Heart right ventricle (tissue), 16 donors: ENCODE measurements around the gene PTCD1. TPM values are rescaled to one million over a fixed set of nuclear protein-coding genes. Genes with fewer than 3 reads are reported as not detected.
"Not testable (repeated sequence)": the region's sequence is repeated elsewhere in the genome, so short reads cannot be mapped to it uniquely, and the experiment has no call there.

Source experiments
- ATAC-seq, 8 donors: fragments of 200-7000 bp; cut with Tn5 transposase; one replicate each; pipeline ENCODE4 v1.9.1; 2020; ENCODE audit warnings: mild to moderate bottlenecking in 8 of 8, moderate library complexity in 8 of 8, moderate number of reproducible peaks in 1 of 8
- DNase-seq, 2 donors: peaks; one replicate each; pipeline ENCODE4 v3.0.0-alpha.2; 2020
- H3K27ac ChIP-seq, 10 donors: fragments of 200-600 bp; sonication (generic) in 2 of 10; one replicate each; pipeline versions ENCODE4 v1.5.0 to v1.8.0; 2020 to 2022; ENCODE audit warnings: mild to moderate bottlenecking in 3 of 10
- H3K27me3 ChIP-seq, 7 donors: fragments of 200-600 bp; one replicate each; pipeline ENCODE4 v1.8.0; 2021 to 2022; ENCODE audit warnings: mild to moderate bottlenecking in 2 of 7
- H3K36me3 ChIP-seq, 9 donors: fragments of 200-600 bp; sonication (generic) in 1 of 9; one replicate each; pipeline versions ENCODE4 v1.5.0 to v1.8.0; 2020 to 2022; ENCODE audit warnings: mild to moderate bottlenecking in 2 of 9
- H3K4me1 ChIP-seq, 9 donors: fragments of 200-600 bp; sonication (generic) in 1 of 9; one replicate each; pipeline versions ENCODE4 v1.5.0 to v1.8.0; 2020 to 2022; ENCODE audit warnings: mild to moderate bottlenecking in 4 of 9
- H3K4me3 ChIP-seq, 10 donors: fragments of 200-600 bp; sonication (generic) in 2 of 10; one replicate each; pipeline versions ENCODE4 v1.5.0 to v1.8.0; 2020 to 2022; ENCODE audit warnings: mild to moderate bottlenecking in 7 of 10, moderate library complexity in 2 of 10
- H3K9me3 ChIP-seq, 11 donors: fragments of 200-600 bp in 10 of 11; sonication (generic) in 2 of 11; one replicate each; pipeline versions ENCODE4 v1.5.0 to v1.8.0; 2013 to 2022; ENCODE audit warnings: mild to moderate bottlenecking in 2 of 11, control low read depth in 1 of 11, moderate library complexity in 1 of 11
- CTCF ChIP-seq, 9 donors: fragments of 200-600 bp; sonication (generic) in 2 of 9; IDR thresholded peaks; one replicate each; pipeline versions ENCODE4 v1.5.0 to v1.8.0; 2021 to 2022; ENCODE audit warnings: antibody characterized with exemption in 9 of 9, mild to moderate bottlenecking in 5 of 9, moderate library complexity in 1 of 9
- WGBS, 2 donors: extraction: QIAGEN DNeasy Blood & Tissue Kit; methylation state at CpG; one replicate each; pipeline ENCODE4 v1.1.7; 2013; ENCODE audit warnings: inconsistent platforms in 1 of 2; 5-methylcytosine and 5-hydroxymethylcytosine counted together
- intact Hi-C, 10 donors: fragments of 100-400 bp; cut with DNase I; formaldehyde crosslinking; loops; one replicate each; pipeline versions ENCODE4 v1.11.1 to v1.14.2; 2022
- polyA plus RNA-seq, 2 donors: library from polyadenylated mRNA; stranded (reverse); fragments of 200-250 nt; gene quantifications; one replicate each; pipeline ENCODE4 v1.2.3, GENCODE V29; 2013
- total RNA-seq, 10 donors: library from RNA; stranded (reverse); fragmentation: NEBNext Ultra II Directional in 3 of 10; extraction: Animal tissue kit (Norgen Biotek cat#: 25700) in 3 of 10; gene quantifications; one replicate each; pipeline versions ENCODE4 v1.2.1 to v1.2.4, GENCODE V29; 2021 to 2023
- donor health status: Arrhythmogenic right ventricular cardiomyopathy.
- donor health status: ischemic (EF 13 %, LVEDD 7.1; RV severe dilation, severe dysfunction).
- donor health status: healthy with polysubstance abuse.
- donor health status: DM: no; HTN: yes; CAD: no.
- donor health status: DM: no; HTN: no; CAD: no.
- donor health status: ischemic (EF 25% LVEDD 6.9; RV normal size, moderate dysfunction).
- donor health status: ischemic (EF 25% LVEDD 5.7; RV mildly dilated, moderate dysfunction).
- donor health status: healthy.
- donor health status: DM: yes; HTN: yes; CAD: no.
- donor health status: Ischemic cardiomyopathy.
- donor health status: ischemic (EF 35%, LVEDD 5.7; RV mildly dilated, moderate dysfunction).
- donor health status: nonischemic (EF 11% LVEDD 7.7; RV severe dilation, severe dysfunction).
- donor health status: DM: yes; HTN: yes; CAD: no.
- donor health status: PGD.
- donor health status: ischemic (EF 29% LVEDD 5.4; RV normal size, mild dysfunction).
- donor health status: nonischemic (EF 23%, LVEDD 6.1; RV moderate dilation, normal function).

The PTCD1 gene
- total and polyA plus RNA-seq, 12 donors = 2.4 to 4.8 (median 3.1) TPM

- H3K27me3 ChIP-seq = no peaks in the 10 kb centered on the region
- no peaks in the 10 kb centered on the region for H3K9me3 ChIP-seq
- H3K27ac ChIP-seq = peak overlapping the region in 1 of 10 donors; percentile 86
- no peak for ATAC-seq
- intact Hi-C loops = no loop called here
- peak overlapping the region in 7 of 10 donors; percentile 83 to 99 (median 95) for H3K4me3 ChIP-seq
- no peak for DNase-seq
- peaks cover 0 to 35% (median 11%) of the 10 kb centered on the region in 9 donors for H3K36me3 ChIP-seq
- WGBS, 2 donors = 75 to 88% methylated on average over 9 of the region's 9 CpGs
- H3K4me1 ChIP-seq = peaks cover 2 to 52% (median 24%) of the 10 kb centered on the region in 9 donors
- TF ChIP-seq CTCF (IDR thresholded peaks at IDR 0.05) = no peak
Observed at GRCh38 chr7:99440195-99440594, 1.6 kb upstream of the PTCD1 start.

GRCh38 chr7:99437946-99438572 lies 539 bp downstream of the PTCD1 start:
- H3K27me3 ChIP-seq = no peaks in the 10 kb centered on the region
- no peak for TF ChIP-seq CTCF (IDR thresholded peaks at IDR 0.05)
- WGBS, 2 donors = 17 to 19% methylated on average over 20 of the region's 20 CpGs
- H3K9me3 ChIP-seq = no peaks in the 10 kb centered on the region
- peaks cover 2 to 52% (median 24%) of the 10 kb centered on the region in 9 donors for H3K4me1 ChIP-seq
- DNase-seq = no peak
- peaks cover 0 to 35% (median 13%) of the 10 kb centered on the region in 9 donors for H3K36me3 ChIP-seq
- peak overlapping the region in 9 of 10 donors; percentile 71 to 94 (median 89) for H3K27ac ChIP-seq
- ATAC-seq = peak in 7 of 8 donors; percentile 2 to 50 (median 29)
- intact Hi-C loops = no loop called here
- H3K4me3 ChIP-seq = peak overlapping the region; percentile 77 to 99 (median 93)

GRCh38 chr7:99433158-99433557 lies 5.4 kb downstream of the PTCD1 start:
- Histone ChIP-seq H3K4me1 (peaks cover 2 to 9% (median 8%) of the 10 kb centered on the region in 9 donors), H3K9me3 (no peaks in the 10 kb centered on the region), H3K27me3 (no peaks in the 10 kb centered on the region), H3K27ac (no peak overlapping the region), H3K36me3 (peaks cover 0 to 76% (median 35%) of the 10 kb centered on the region in 9 donors), H3K4me3 (no peak overlapping the region)
- DNase-seq (no peak), ATAC-seq (no peak)
- intact Hi-C loops = loop anchor here in 1 of 10 donors (1.0 kb wide), 1 partner anchor 40 kb away; no protein-coding TSS in a partner anchor
- 94 to 95% methylated on average over 9 of the region's 9 CpGs for WGBS, 2 donors
- TF ChIP-seq CTCF (IDR thresholded peaks at IDR 0.05) = no peak

GRCh38 chr7:99431756-99432540 lies 6.7 kb downstream of the PTCD1 start:
- H3K27me3 ChIP-seq, intact Hi-C loops, DNase-seq, H3K9me3 ChIP-seq, H3K4me3 ChIP-seq, H3K4me1 ChIP-seq, ATAC-seq, H3K27ac ChIP-seq: not testable (repeated sequence)
- H3K36me3 ChIP-seq = peaks cover 0 to 80% (median 35%) of the 10 kb centered on the region in 9 donors
- WGBS, 2 donors = 68 to 70% methylated on average over 13 of the region's 13 CpGs
